ENCODE results near the gene ADAMTS2. TPM values are rescaled to one million over a fixed set of nuclear protein-coding genes. Genes with fewer than 3 reads are reported as not detected.

ADAMTS2 gene
- polyA plus RNA-seq, 3 donors, result 0.74 to 2.3 TPM; not detected in 1

DNA sequence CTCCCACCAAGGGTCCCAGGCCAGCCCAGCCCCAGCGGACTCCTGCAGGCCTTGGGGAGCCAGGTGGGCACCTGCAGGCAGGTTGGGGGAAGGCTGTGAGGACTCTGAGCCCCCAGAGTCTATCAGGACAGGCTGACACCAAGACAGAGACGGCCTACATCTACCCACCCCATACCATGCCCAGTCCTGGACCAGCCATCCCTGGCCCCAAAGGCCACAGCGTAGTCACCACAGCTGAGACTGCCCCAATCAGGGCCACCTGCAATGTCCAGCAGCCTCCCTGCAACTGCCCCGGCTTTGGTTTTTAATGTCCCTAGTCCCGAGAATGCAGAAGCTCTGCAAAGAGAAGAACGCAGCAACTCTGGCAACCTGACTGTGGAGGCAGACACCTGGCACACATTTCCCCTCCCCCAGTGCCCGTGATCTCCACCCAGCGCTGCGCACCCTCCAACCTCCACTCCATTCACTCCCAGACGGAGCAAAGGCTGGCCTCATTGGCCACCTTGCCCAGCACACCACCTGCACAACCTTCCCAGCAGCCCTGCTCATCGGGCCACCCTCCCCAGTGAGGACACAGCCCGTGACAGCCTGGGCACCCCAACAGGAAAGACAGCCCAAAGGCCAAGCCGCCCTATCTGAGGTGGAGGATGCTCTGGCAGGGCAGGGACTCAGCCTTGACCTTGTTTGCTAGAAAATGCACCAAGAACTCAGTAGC lies 14.9 kb downstream of the ADAMTS2 start:
- H3K4me1 Mint-ChIP-seq, result no peaks in the 10 kb centered on the region

DNA sequence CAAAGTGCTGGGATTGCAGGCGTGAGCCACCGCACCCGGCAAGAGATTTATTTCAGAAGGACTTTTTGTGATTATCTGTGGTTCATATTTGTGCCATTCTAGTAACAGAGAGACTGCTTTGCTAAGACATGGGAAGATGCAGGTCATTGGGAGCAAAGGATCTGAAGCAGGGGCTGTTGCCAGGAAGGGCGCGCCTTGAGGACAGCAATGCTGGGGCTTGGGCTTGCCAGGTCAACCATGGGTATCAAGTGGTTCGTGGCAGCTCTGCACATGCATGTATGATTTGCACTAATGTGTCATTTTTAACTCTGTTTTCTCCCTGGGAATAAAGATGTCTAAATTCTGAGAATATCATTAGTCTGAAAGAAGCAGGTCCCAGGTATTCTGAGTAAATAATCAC lies 17.0 kb downstream of the ADAMTS2 start:
- no peak for TF ChIP-seq CTCF (IDR thresholded peaks at IDR 0.05)
- no peaks in the 10 kb centered on the region for H3K36me3 ChIP-seq (replicated peaks in 1 of 2; ENCODE audit: control insufficient read depth in 1 of 2, insufficient read depth in 2 of 2, low read length in 2 of 2)
- no peaks in the 10 kb centered on the region for H3K4me1 ChIP-seq (ENCODE audit: control insufficient read depth in 1 of 2, insufficient read depth in 2 of 2, low read length in 2 of 2)
- DNase-seq, result no peak
- no peak overlapping the region for H3K9ac ChIP-seq (ENCODE audit: insufficient read depth, low read length, poor library complexity, severe bottlenecking)
- H3K27ac Mint-ChIP-seq, result no peak overlapping the region
- no peak overlapping the region for H3K4me3 ChIP-seq (replicated peaks in 1 of 3; ENCODE audit: low read depth in 2 of 3, low read length in 3 of 3)
- H3K79me2 ChIP-seq (ENCODE audit: insufficient read depth, low read length), result no peaks in the 10 kb centered on the region
- no peaks in the 10 kb centered on the region for H3K36me3 Mint-ChIP-seq
- H3K4me2 ChIP-seq (replicated peaks; ENCODE audit: extremely low read depth, low read length, poor library complexity, severe bottlenecking), result no peak overlapping the region
- H3K4me3 Mint-ChIP-seq, result no peak overlapping the region
- H3K4me1 Mint-ChIP-seq, result no peaks in the 10 kb centered on the region
- 95% methylated on average over 4 of the region's 6 CpGs for WGBS (ENCODE audit: insufficient coverage)
- no peaks in the 10 kb centered on the region for H3K27me3 ChIP-seq (ENCODE audit: control insufficient read depth in 2 of 2, insufficient read depth in 2 of 2, low read length in 2 of 2)
- no peaks in the 10 kb centered on the region for H3K9me3 Mint-ChIP-seq
- H2AFZ ChIP-seq (ENCODE audit: insufficient read depth, low read depth, low read length, poor library complexity, severe bottlenecking), result no peak overlapping the region
- intact Hi-C loops (cut with micrococcal nuclease), result no loop called here
- H3K27ac ChIP-seq (ENCODE audit: low read depth in 1 of 2, low read length in 2 of 2), result no peak overlapping the region
- H3K27me3 Mint-ChIP-seq (ENCODE audit: low read depth in 3 of 3), result peaks cover 5 to 20% (median 9%) of the 10 kb centered on the region in 3 donors
- no peaks in the 10 kb centered on the region for H4K20me1 ChIP-seq (ENCODE audit: insufficient read depth, low read length)
- no peaks in the 10 kb centered on the region for H3K9me3 ChIP-seq (replicated peaks in 1 of 2; ENCODE audit: control insufficient read depth in 1 of 2, insufficient read depth in 1 of 2, low read length in 2 of 2)

More for the DNA sequence above, 14.9 kb downstream of the ADAMTS2 start:
- no peak overlapping the region for H3K27ac ChIP-seq (ENCODE audit: low read depth in 1 of 2, low read length in 2 of 2)
- H4K20me1 ChIP-seq (ENCODE audit: insufficient read depth, low read length), result no peaks in the 10 kb centered on the region
- H3K27me3 Mint-ChIP-seq (ENCODE audit: low read depth in 3 of 3), result peaks cover 9 to 31% (median 14%) of the 10 kb centered on the region in 3 donors
- H3K4me2 ChIP-seq (replicated peaks; ENCODE audit: extremely low read depth, low read length, poor library complexity, severe bottlenecking), result no peak overlapping the region
- H3K27me3 ChIP-seq (ENCODE audit: control insufficient read depth in 2 of 2, insufficient read depth in 2 of 2, low read length in 2 of 2), result peaks cover 0 to 7% of the 10 kb centered on the region in 2 donors
- WGBS (ENCODE audit: insufficient coverage), result 90% methylated on average over 9 of the region's 13 CpGs
- H3K9ac ChIP-seq (ENCODE audit: insufficient read depth, low read length, poor library complexity, severe bottlenecking), result no peak overlapping the region
- no peaks in the 10 kb centered on the region for H3K9me3 ChIP-seq (replicated peaks in 1 of 2; ENCODE audit: control insufficient read depth in 1 of 2, insufficient read depth in 1 of 2, low read length in 2 of 2)
- H3K4me3 ChIP-seq (replicated peaks in 1 of 3; ENCODE audit: low read depth in 2 of 3, low read length in 3 of 3), result no peak overlapping the region
- no peak overlapping the region for H2AFZ ChIP-seq (ENCODE audit: insufficient read depth, low read depth, low read length, poor library complexity, severe bottlenecking)
- H3K9me3 Mint-ChIP-seq, result no peaks in the 10 kb centered on the region
- no peaks in the 10 kb centered on the region for H3K79me2 ChIP-seq (ENCODE audit: insufficient read depth, low read length)
- H3K4me1 ChIP-seq (ENCODE audit: control insufficient read depth in 1 of 2, insufficient read depth in 2 of 2, low read length in 2 of 2), result no peaks in the 10 kb centered on the region
- no peak overlapping the region for H3K27ac Mint-ChIP-seq
- TF ChIP-seq CTCF (IDR thresholded peaks at IDR 0.05), result no peak
- H3K36me3 Mint-ChIP-seq, result no peaks in the 10 kb centered on the region
- no peak overlapping the region for H3K4me3 Mint-ChIP-seq
- H3K36me3 ChIP-seq (replicated peaks in 1 of 2; ENCODE audit: control insufficient read depth in 1 of 2, insufficient read depth in 2 of 2, low read length in 2 of 2), result no peaks in the 10 kb centered on the region
- intact Hi-C loops (cut with micrococcal nuclease), result no loop called here
- no peak for DNase-seq
